ENCODE results near the gene ACAD9.

Gene ACAD9

DNA sequence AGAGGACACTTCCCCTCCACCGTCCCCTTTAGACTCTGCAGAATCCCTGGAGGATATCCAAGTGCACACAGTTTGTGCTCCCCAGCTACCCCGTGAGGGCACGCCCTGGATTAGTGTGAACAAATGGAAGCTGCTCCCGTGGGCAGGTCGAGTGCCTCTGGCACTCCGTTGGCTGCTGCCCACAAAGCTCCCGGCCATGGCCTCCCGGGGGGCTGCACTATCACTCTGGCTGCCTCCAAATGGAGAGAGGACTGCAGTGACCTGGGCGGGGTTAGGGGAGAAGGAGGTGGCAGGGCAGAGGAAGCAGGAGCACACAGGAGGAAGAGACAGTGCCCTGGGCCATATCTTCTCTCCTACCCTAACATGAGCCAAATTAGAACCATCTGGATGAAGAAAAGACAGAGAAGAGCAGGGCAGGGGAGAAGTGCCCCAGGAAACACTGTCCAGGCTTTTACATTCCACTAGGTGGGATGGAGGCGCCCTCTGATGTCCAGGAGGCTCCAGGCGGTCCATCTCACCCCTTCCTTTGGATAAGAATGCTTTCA, 29.4 kb upstream of the ACAD9 start:
- no peak overlapping the region for H3K23ac ChIP-seq (ENCODE audit: low read length in 2 of 2)
- H3K9me3 ChIP-seq (ENCODE audit: control insufficient read depth, low read length): peaks cover 2% of the 10 kb centered on the region
- no peak overlapping the region for H2AK5ac ChIP-seq (ENCODE audit: low read length, severe bottlenecking)
- H3K36me3 ChIP-seq (ENCODE audit: control insufficient read depth in 1 of 2, insufficient read depth in 2 of 2, low read depth in 1 of 2, low read length in 2 of 2): no peaks in the 10 kb centered on the region
- no peaks in the 10 kb centered on the region for H3K27me3 ChIP-seq (ENCODE audit: control insufficient read depth in 1 of 2, insufficient read depth in 1 of 2, low read length in 2 of 2)
- no peak overlapping the region for H4K91ac ChIP-seq (ENCODE audit: low read length)
- H2BK12ac ChIP-seq (ENCODE audit: low read length in 2 of 2): no peak overlapping the region
- no peak overlapping the region for H4K8ac ChIP-seq (ENCODE audit: low read length)
- no peak overlapping the region for H3K4ac ChIP-seq (ENCODE audit: low read depth in 1 of 2, low read length in 2 of 2)
- peaks cover 10% of the 10 kb centered on the region for H3K4me1 ChIP-seq (ENCODE audit: control insufficient read depth, insufficient read depth, low read depth, low read length)
- no peak overlapping the region for H3K4me3 ChIP-seq (ENCODE audit: insufficient read depth in 1 of 2, low read depth in 1 of 2, low read length in 2 of 2)
- H2AFZ ChIP-seq (ENCODE audit: low read depth, low read length): no peak overlapping the region
- no peak overlapping the region for H3K14ac ChIP-seq (ENCODE audit: low read length in 2 of 2)
- no peak overlapping the region for H3K18ac ChIP-seq (ENCODE audit: low read depth in 1 of 2, low read length in 2 of 2)
- H3K79me1 ChIP-seq (replicated peaks; ENCODE audit: low read length, poor library complexity, severe bottlenecking): no peaks in the 10 kb centered on the region
- no peak overlapping the region for H2BK15ac ChIP-seq (ENCODE audit: low read depth, poor library complexity, severe bottlenecking)
- H3K4me2 ChIP-seq (ENCODE audit: low read length, poor library complexity, severe bottlenecking): no peak overlapping the region
- DNase-seq: no peak
- no peak overlapping the region for H3K9ac ChIP-seq (ENCODE audit: low read length)
- 76% methylated on average over 11 of the region's 11 CpGs for WGBS
- H2BK120ac ChIP-seq (ENCODE audit: low read depth, low read length): no peak overlapping the region
- H3K27ac ChIP-seq (ENCODE audit: low read length, poor library complexity, severe bottlenecking): no peak overlapping the region
- no peak overlapping the region for H2BK5ac ChIP-seq (ENCODE audit: low read depth, low read length, poor library complexity, severe bottlenecking)

DNA sequence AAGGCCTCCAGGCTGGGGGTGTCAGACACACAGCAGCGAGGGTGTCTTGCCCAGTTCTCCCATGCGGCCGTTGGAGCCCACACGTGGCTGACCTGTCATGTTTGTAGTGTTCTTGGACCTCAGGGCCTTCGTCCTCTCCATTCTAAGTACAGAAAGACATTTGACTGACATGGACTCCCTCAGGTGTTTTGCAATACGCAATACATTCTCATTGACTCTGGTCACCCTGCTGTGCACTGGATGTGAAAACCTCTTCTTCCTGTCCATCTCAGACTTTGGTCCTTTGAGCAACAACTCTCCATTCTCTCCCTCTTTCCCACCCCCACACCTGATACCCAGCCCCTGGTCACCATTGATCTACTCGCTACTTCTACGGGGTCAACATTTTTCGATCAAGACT, 28.9 kb upstream of the ACAD9 start:
- Histone ChIP-seq H3K23ac (ENCODE audit: low read length in 2 of 2) (no peak overlapping the region), H3K79me1 (replicated peaks; ENCODE audit: low read length, poor library complexity, severe bottlenecking) (no peaks in the 10 kb centered on the region), H3K4ac (ENCODE audit: low read depth in 1 of 2, low read length in 2 of 2) (no peak overlapping the region), H3K18ac (ENCODE audit: low read depth in 1 of 2, low read length in 2 of 2) (no peak overlapping the region), H3K4me1 (ENCODE audit: control insufficient read depth, insufficient read depth, low read depth, low read length) (peaks cover 6% of the 10 kb centered on the region), H3K4me2 (ENCODE audit: low read length, poor library complexity, severe bottlenecking) (no peak overlapping the region), H4K8ac (ENCODE audit: low read length) (no peak overlapping the region), H4K91ac (ENCODE audit: low read length) (no peak overlapping the region), H3K4me3 (ENCODE audit: insufficient read depth in 1 of 2, low read depth in 1 of 2, low read length in 2 of 2) (no peak overlapping the region), H2BK12ac (ENCODE audit: low read length in 2 of 2) (no peak overlapping the region), H3K14ac (ENCODE audit: low read length in 2 of 2) (no peak overlapping the region), H2AFZ (ENCODE audit: low read depth, low read length) (no peak overlapping the region), H3K9me3 (ENCODE audit: control insufficient read depth, low read length) (peaks cover 2% of the 10 kb centered on the region), H3K27me3 (ENCODE audit: control insufficient read depth in 1 of 2, insufficient read depth in 1 of 2, low read length in 2 of 2) (no peaks in the 10 kb centered on the region), H3K9ac (ENCODE audit: low read length) (no peak overlapping the region), H2AK5ac (ENCODE audit: low read length, severe bottlenecking) (no peak overlapping the region), H2BK5ac (ENCODE audit: low read depth, low read length, poor library complexity, severe bottlenecking) (no peak overlapping the region), H3K27ac (ENCODE audit: low read length, poor library complexity, severe bottlenecking) (no peak overlapping the region), H2BK120ac (ENCODE audit: low read depth, low read length) (no peak overlapping the region), H3K36me3 (ENCODE audit: control insufficient read depth in 1 of 2, insufficient read depth in 2 of 2, low read depth in 1 of 2, low read length in 2 of 2) (no peaks in the 10 kb centered on the region), H2BK15ac (ENCODE audit: low read depth, poor library complexity, severe bottlenecking) (no peak overlapping the region)
- WGBS: 91% methylated on average over 6 of the region's 9 CpGs
- no peak for DNase-seq

DNA sequence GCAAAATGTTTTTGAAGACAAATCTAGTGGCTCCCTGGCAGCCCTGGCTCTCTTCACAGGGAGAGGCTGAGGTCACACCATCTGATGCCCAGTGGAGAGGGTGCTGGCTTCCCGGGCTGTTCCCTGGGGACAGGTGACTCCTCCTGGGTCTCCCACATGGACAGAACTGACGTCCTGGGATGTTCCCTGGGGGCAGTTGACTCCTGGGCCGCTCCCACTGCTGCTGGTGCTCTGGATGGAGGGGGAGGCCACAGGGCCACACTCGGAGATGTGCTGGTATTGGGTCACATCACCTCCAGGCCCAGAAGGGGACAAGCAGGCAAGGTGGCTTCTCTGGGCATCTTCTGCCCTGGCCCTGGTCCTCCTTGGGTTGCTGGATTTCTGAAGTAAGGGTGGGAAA, 27.8 kb upstream of the ACAD9 start:
- no peak overlapping the region for H2BK12ac ChIP-seq (ENCODE audit: low read length in 2 of 2)
- no peak overlapping the region for H3K23ac ChIP-seq (ENCODE audit: low read length in 2 of 2)
- no peak overlapping the region for H4K91ac ChIP-seq (ENCODE audit: low read length)
- H2AFZ ChIP-seq (ENCODE audit: low read depth, low read length): no peak overlapping the region
- no peak overlapping the region for H3K9ac ChIP-seq (ENCODE audit: low read length)
- no peak for DNase-seq
- no peak overlapping the region for H2AK5ac ChIP-seq (ENCODE audit: low read length, severe bottlenecking)
- WGBS: 74% methylated on average over 3 of the region's 4 CpGs
- H2BK15ac ChIP-seq (ENCODE audit: low read depth, poor library complexity, severe bottlenecking): no peak overlapping the region
- H3K9me3 ChIP-seq (ENCODE audit: control insufficient read depth, low read length): peaks cover 2% of the 10 kb centered on the region
- H3K36me3 ChIP-seq (ENCODE audit: control insufficient read depth in 1 of 2, insufficient read depth in 2 of 2, low read depth in 1 of 2, low read length in 2 of 2): no peaks in the 10 kb centered on the region
- H3K79me1 ChIP-seq (replicated peaks; ENCODE audit: low read length, poor library complexity, severe bottlenecking): no peaks in the 10 kb centered on the region
- no peaks in the 10 kb centered on the region for H3K4me1 ChIP-seq (ENCODE audit: control insufficient read depth, insufficient read depth, low read depth, low read length)
- no peaks in the 10 kb centered on the region for H3K27me3 ChIP-seq (ENCODE audit: control insufficient read depth in 1 of 2, insufficient read depth in 1 of 2, low read length in 2 of 2)
- H2BK120ac ChIP-seq (ENCODE audit: low read depth, low read length): no peak overlapping the region
- H4K8ac ChIP-seq (ENCODE audit: low read length): no peak overlapping the region
- no peak overlapping the region for H3K4ac ChIP-seq (ENCODE audit: low read depth in 1 of 2, low read length in 2 of 2)
- H3K4me2 ChIP-seq (ENCODE audit: low read length, poor library complexity, severe bottlenecking): no peak overlapping the region
- H2BK5ac ChIP-seq (ENCODE audit: low read depth, low read length, poor library complexity, severe bottlenecking): no peak overlapping the region
- H3K4me3 ChIP-seq (ENCODE audit: insufficient read depth in 1 of 2, low read depth in 1 of 2, low read length in 2 of 2): no peak overlapping the region
- H3K14ac ChIP-seq (ENCODE audit: low read length in 2 of 2): no peak overlapping the region
- H3K18ac ChIP-seq (ENCODE audit: low read depth in 1 of 2, low read length in 2 of 2): no peak overlapping the region
- no peak overlapping the region for H3K27ac ChIP-seq (ENCODE audit: low read length, poor library complexity, severe bottlenecking)

DNA sequence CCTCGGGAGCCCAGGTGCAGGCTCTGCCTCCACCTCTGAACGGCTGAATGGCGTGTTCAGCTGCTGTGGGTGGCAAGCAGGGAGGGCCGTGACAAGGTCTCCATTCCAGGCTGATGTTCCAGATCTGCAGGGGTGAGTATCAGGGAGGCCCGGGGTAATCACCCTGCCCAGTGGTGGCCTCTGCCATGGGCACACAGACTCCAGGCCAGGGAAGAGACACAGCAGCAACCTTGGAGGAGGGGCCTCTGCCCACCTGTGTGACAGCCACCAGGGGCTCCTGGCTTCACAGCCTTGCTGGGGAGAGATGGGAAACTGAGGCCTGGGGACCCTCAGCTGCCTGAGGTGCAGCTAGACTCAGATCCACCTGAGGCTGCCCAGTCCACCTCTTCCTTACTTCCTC, 25.6 kb upstream of the ACAD9 start:
- 78% methylated on average over 5 of the region's 5 CpGs for whole genome bisulfite sequencing
- Histone ChIP-seq H2AFZ (ENCODE audit: low read depth, low read length) (no peak overlapping the region), H3K27me3 (ENCODE audit: control insufficient read depth in 1 of 2, insufficient read depth in 1 of 2, low read length in 2 of 2) (no peaks in the 10 kb centered on the region), H3K18ac (ENCODE audit: low read depth in 1 of 2, low read length in 2 of 2) (no peak overlapping the region), H2BK120ac (ENCODE audit: low read depth, low read length) (no peak overlapping the region), H3K9me3 (ENCODE audit: control insufficient read depth, low read length) (peaks cover 11% of the 10 kb centered on the region), H3K14ac (ENCODE audit: low read length in 2 of 2) (no peak overlapping the region), H3K4me3 (ENCODE audit: insufficient read depth in 1 of 2, low read depth in 1 of 2, low read length in 2 of 2) (no peak overlapping the region), H2BK15ac (ENCODE audit: low read depth, poor library complexity, severe bottlenecking) (no peak overlapping the region), H4K91ac (ENCODE audit: low read length) (no peak overlapping the region), H3K79me1 (replicated peaks; ENCODE audit: low read length, poor library complexity, severe bottlenecking) (no peaks in the 10 kb centered on the region), H3K4ac (ENCODE audit: low read depth in 1 of 2, low read length in 2 of 2) (no peak overlapping the region), H3K9ac (ENCODE audit: low read length) (no peak overlapping the region), H2BK12ac (ENCODE audit: low read length in 2 of 2) (no peak overlapping the region), H3K27ac (ENCODE audit: low read length, poor library complexity, severe bottlenecking) (no peak overlapping the region), H3K36me3 (ENCODE audit: control insufficient read depth in 1 of 2, insufficient read depth in 2 of 2, low read depth in 1 of 2, low read length in 2 of 2) (no peaks in the 10 kb centered on the region), H2BK5ac (ENCODE audit: low read depth, low read length, poor library complexity, severe bottlenecking) (no peak overlapping the region), H3K23ac (ENCODE audit: low read length in 2 of 2) (no peak overlapping the region), H3K4me2 (ENCODE audit: low read length, poor library complexity, severe bottlenecking) (no peak overlapping the region), H4K8ac (ENCODE audit: low read length) (no peak overlapping the region), H3K4me1 (ENCODE audit: control insufficient read depth, insufficient read depth, low read depth, low read length) (no peaks in the 10 kb centered on the region), H2AK5ac (ENCODE audit: low read length, severe bottlenecking) (no peak overlapping the region)
- DNase-seq: no peak
